PC-9 (cell line): ENCODE measurements around the gene TIGD1. TPM values are rescaled to one million over a fixed set of nuclear protein-coding genes. Genes with fewer than 3 reads are reported as not detected.

Experiments used
- BruUV-seq: library from RNA; stranded (reverse); fragments of 400-500 nt; replicated peaks from 2 replicates; lab custom pipeline; 2021; lab: Mats Ljungman, UMichigan
- CTCF ChIA-PET: fragments of 300-600 bp; sonication (Branson Sonifier 250); formaldehyde crosslinking; loops from one replicate; lab custom pipeline; 2022; ENCODE audit warnings: antibody characterized with exemption; lab: Charles Lee
- POLR2A ChIA-PET: fragments of 300-600 bp; sonication (Branson Sonifier 250); formaldehyde crosslinking; loops from one replicate; lab custom pipeline; 2022; ENCODE audit warnings: antibody characterized with exemption; ENCODE audit not compliant: unreplicated experiment; lab: Charles Lee
- DNase-seq, 2 experiments: peaks; one replicate each; pipeline versions ENCODE4 v3.0.0 to v3.0.0-alpha.2; 2015 to 2022; ENCODE audit warnings: mixed read lengths in 1 of 2
- H2AFZ ChIP-seq: fragments of 200-600 bp; sonication (generic); 2 replicates; pipeline ENCODE4 v1.8.1; 2017; ENCODE audit warnings: antibody characterized with exemption
- H3F3A ChIP-seq: fragments of 200-600 bp; sonication (generic); 2 replicates; pipeline ENCODE4 v1.8.1; 2017; ENCODE audit warnings: antibody characterized with exemption, mild to moderate bottlenecking, low read depth; ENCODE audit not compliant: insufficient read depth
- H3K27ac ChIP-seq: fragments of 200-600 bp; sonication (generic); 2 replicates; pipeline ENCODE4 v1.6.1; 2016; ENCODE audit warnings: mixed run types
- H3K27me3 ChIP-seq: fragments of 200-600 bp; sonication (generic); 2 replicates; pipeline ENCODE4 v1.6.1; 2016; ENCODE audit warnings: low read depth, mixed run types; ENCODE audit not compliant: insufficient read depth
- H3K36me3 ChIP-seq: fragments of 200-600 bp; sonication (generic); 2 replicates; pipeline ENCODE4 v1.6.1; 2016; ENCODE audit warnings: low read depth, mixed run types
- H3K4me1 ChIP-seq: fragments of 200-600 bp; sonication (generic); replicated peaks from 2 replicates; pipeline ENCODE4 v1.6.1; 2016; ENCODE audit warnings: mixed run types; ENCODE audit not compliant: insufficient read depth
- H3K4me2 ChIP-seq: fragments of 200-600 bp; sonication (generic); 2 replicates; pipeline ENCODE4 v1.6.1; 2017; ENCODE audit warnings: mixed run types
- H3K4me3 ChIP-seq: fragments of 200-600 bp; sonication (generic); 2 replicates; pipeline ENCODE4 v1.6.1; 2016; ENCODE audit warnings: mixed run types
- H3K79me2 ChIP-seq: fragments of 200-600 bp; sonication (generic); 2 replicates; pipeline ENCODE4 v1.6.1; 2017; ENCODE audit warnings: low read depth, mixed run types
- H3K9me2 ChIP-seq: fragments of 200-600 bp; sonication (generic); 2 replicates; pipeline ENCODE4 v1.8.1; 2017; ENCODE audit warnings: mild to moderate bottlenecking; ENCODE audit not compliant: insufficient read depth
- H3K9me3 ChIP-seq: fragments of 200-600 bp; sonication (generic); 2 replicates; pipeline ENCODE4 v1.8.1; 2016; ENCODE audit warnings: low read depth; ENCODE audit not compliant: insufficient read depth
- H4K20me1 ChIP-seq: fragments of 200-600 bp; sonication (generic); 2 replicates; pipeline ENCODE4 v1.8.1; 2017; ENCODE audit not compliant: insufficient read depth
- EZH2 ChIP-seq: fragments of 200-600 bp; sonication (generic); IDR thresholded peaks from 2 replicates; pipeline ENCODE4 v1.8.0; 2017; ENCODE audit warnings: antibody characterized with exemption, low read depth
- intact Hi-C: fragments of 100-400 bp; cut with micrococcal nuclease; formaldehyde crosslinking; loops from one replicate; pipeline ENCODE4 v1.10.0; 2022; ENCODE audit not compliant: unreplicated experiment
- total RNA-seq: library from RNA; stranded (reverse); gene quantifications from 2 replicates; pipeline ENCODE4 v1.2.3, GENCODE V29; 2021
- TF ChIP-seq, protein P1 (sequence below): fragments of 200-600 bp; sonication (generic); conservative IDR thresholded peaks from 2 replicates; pipeline ENCODE4 v1.6.1; 2017; ENCODE audit warnings: mixed run types, antibody characterized with exemption, mild to moderate bottlenecking, moderate library complexity

The TIGD1 gene
- total RNA-seq, 1 experiment from 2014 or later, result 12.7 TPM

DNA sequence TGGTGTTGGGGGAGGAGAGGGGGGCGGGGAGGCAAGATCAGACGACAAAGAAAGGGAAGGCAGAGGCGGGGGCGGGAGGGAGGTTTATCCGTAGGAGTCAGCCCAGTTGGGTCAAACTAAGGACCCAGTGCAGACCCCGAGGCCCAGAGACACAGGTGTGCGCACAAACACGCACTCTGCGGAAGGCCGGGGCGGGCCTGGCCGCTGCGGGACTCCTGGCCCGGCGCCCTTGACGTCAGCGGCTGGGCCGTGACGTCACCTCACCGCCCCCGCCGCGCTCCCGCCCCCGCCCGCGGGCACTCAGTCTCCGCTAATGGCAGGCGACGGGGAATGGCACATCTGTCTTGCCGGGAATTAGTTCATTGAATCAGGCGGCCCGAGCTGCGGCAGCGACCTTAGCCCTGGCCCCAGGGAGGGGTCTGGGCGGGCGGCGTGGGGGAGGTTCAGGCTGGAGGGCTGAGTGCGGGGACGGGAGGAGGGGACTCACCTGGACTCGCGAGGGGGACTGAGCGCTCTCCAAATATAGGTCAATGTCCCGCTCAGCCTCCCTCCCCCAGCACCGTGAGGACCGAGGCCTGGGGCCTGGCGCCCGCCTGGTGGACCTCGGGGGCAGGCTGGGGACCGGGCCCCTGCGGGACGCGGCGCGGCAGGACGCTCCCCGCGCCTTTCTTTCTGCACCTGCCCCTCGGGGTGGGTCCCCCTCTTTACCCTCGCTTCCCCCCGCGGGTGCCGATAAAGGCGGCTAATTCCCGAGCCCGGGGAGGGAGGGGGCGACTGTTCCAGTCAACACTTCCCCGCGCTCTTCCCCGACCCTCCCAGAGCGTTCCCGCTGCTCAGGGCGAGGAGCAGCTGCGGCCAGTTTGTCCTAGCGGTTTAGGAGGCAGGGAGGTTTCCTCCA, 47.2 kb downstream of the TIGD1 start:
- CTCF ChIA-PET, result no interaction called here
- TF ChIP-seq, protein P1, sequence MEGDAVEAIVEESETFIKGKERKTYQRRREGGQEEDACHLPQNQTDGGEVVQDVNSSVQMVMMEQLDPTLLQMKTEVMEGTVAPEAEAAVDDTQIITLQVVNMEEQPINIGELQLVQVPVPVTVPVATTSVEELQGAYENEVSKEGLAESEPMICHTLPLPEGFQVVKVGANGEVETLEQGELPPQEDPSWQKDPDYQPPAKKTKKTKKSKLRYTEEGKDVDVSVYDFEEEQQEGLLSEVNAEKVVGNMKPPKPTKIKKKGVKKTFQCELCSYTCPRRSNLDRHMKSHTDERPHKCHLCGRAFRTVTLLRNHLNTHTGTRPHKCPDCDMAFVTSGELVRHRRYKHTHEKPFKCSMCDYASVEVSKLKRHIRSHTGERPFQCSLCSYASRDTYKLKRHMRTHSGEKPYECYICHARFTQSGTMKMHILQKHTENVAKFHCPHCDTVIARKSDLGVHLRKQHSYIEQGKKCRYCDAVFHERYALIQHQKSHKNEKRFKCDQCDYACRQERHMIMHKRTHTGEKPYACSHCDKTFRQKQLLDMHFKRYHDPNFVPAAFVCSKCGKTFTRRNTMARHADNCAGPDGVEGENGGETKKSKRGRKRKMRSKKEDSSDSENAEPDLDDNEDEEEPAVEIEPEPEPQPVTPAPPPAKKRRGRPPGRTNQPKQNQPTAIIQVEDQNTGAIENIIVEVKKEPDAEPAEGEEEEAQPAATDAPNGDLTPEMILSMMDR, result no peak
- TF ChIP-seq EZH2, result no peak
- H2AFZ ChIP-seq, result no peak overlapping the region
- no peaks in the 10 kb centered on the region for H3K9me2 ChIP-seq
- H3K79me2 ChIP-seq, result no peaks in the 10 kb centered on the region
- H3K4me1 ChIP-seq, result no peaks in the 10 kb centered on the region
- intact Hi-C loops, result no loop called here
- POLR2A ChIA-PET, result no interaction called here
- H3K36me3 ChIP-seq, result no peaks in the 10 kb centered on the region
- H3K27me3 ChIP-seq, result peaks cover 59% of the 10 kb centered on the region
- no peaks in the 10 kb centered on the region for H4K20me1 ChIP-seq
- no peak overlapping the region for H3K27ac ChIP-seq
- H3F3A ChIP-seq, result no peaks in the 10 kb centered on the region
- no TSS peak for BruUV-seq
- H3K9me3 ChIP-seq, result no peaks in the 10 kb centered on the region
- DNase-seq, result peak in 1 of 2 experiments; percentile 39
- no peak overlapping the region for H3K4me3 ChIP-seq
- no peak overlapping the region for H3K4me2 ChIP-seq

DNA sequence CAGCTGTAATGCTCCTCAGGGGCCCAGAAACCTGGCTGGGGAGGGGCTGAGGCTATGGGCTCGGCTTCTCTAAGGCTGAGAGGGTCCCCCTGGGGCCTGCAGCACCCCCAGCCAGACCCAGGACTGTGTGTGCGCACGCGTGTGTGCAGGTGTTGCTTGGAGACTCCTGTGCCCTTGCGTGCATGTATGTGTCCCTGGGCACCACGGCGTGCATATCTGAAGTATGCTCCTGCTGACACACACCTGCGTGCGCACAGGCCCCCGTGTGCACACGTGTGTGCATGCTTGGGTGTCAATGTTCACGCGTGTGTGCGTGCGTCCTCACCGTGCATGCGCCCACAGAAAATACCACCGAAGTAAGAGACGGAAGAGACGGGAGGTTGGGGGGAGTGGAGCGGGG, 47.8 kb downstream of the TIGD1 start:
- H2AFZ ChIP-seq, result no peak overlapping the region
- no peaks in the 10 kb centered on the region for H3K9me2 ChIP-seq
- BruUV-seq, result no TSS peak
- H3K27ac ChIP-seq, result no peak overlapping the region
- H3K79me2 ChIP-seq, result no peaks in the 10 kb centered on the region
- CTCF ChIA-PET, result no interaction called here
- peaks cover 58% of the 10 kb centered on the region for H3K27me3 ChIP-seq
- no peaks in the 10 kb centered on the region for H3F3A ChIP-seq
- H3K4me3 ChIP-seq, result no peak overlapping the region
- TF ChIP-seq, protein P1, result no peak
- TF ChIP-seq EZH2, result no peak
- POLR2A ChIA-PET, result no interaction called here
- no peaks in the 10 kb centered on the region for H3K36me3 ChIP-seq
- no peak for DNase-seq
- no peaks in the 10 kb centered on the region for H3K4me1 ChIP-seq
- intact Hi-C loops, result no loop called here
- no peaks in the 10 kb centered on the region for H3K9me3 ChIP-seq
- no peak overlapping the region for H3K4me2 ChIP-seq
- H4K20me1 ChIP-seq, result no peaks in the 10 kb centered on the region

DNA sequence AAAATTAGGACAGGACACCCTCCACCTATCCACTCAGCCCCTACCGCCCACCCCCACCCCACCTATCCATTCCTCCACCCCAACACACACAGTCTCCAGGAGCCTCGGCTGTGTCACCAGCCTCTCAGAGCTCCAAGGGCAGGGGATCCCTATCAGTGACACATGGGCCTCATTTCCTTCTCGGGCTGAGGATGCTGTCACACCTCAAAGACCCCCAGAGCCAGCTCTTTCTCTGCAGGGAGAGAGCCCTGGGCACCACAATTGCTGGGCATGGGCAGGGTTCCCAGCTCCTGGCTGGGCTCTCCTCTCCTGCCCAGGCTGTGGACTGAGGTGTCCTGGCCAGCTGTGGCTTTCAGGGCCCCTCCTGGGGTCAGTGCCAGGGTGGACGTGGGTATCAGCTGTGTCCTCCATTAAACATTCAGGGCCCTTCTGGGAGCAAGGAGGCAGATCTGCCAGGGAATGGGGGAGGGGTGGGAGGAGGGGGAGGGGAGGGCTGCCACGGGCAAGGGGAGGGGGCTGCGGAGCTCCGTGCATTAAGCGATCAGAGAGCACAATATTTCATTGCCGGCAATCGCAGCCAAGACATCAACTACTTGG, 48.5 kb downstream of the TIGD1 start:
- H4K20me1 ChIP-seq, result no peaks in the 10 kb centered on the region
- H3K27me3 ChIP-seq, result peaks cover 53% of the 10 kb centered on the region
- H3K4me1 ChIP-seq, result no peaks in the 10 kb centered on the region
- no peak overlapping the region for H2AFZ ChIP-seq
- BruUV-seq, result no TSS peak
- DNase-seq, result no peak
- ChIA-PET POLR2A (interaction anchor here (0.6 kb wide), 1 partner anchor 23 kb away, joined by 6 read pairs; no protein-coding TSS in a partner anchor), CTCF (interaction anchor here (0.6 to 0.8 kb wide), 2 partner anchors 29 to 56 kb away, joined by 3 to 7 read pairs; no protein-coding TSS in a partner anchor)
- intact Hi-C loops, result no loop called here
- no peak overlapping the region for H3K4me2 ChIP-seq
- H3K79me2 ChIP-seq, result no peaks in the 10 kb centered on the region
- no peak overlapping the region for H3K27ac ChIP-seq
- H3F3A ChIP-seq, result no peaks in the 10 kb centered on the region
- TF ChIP-seq, protein P1, result no peak
- no peak for TF ChIP-seq EZH2
- no peaks in the 10 kb centered on the region for H3K9me2 ChIP-seq
- H3K4me3 ChIP-seq, result no peak overlapping the region
- no peaks in the 10 kb centered on the region for H3K9me3 ChIP-seq
- H3K36me3 ChIP-seq, result no peaks in the 10 kb centered on the region
